ENCODE data around the gene SDK2.

DNA sequence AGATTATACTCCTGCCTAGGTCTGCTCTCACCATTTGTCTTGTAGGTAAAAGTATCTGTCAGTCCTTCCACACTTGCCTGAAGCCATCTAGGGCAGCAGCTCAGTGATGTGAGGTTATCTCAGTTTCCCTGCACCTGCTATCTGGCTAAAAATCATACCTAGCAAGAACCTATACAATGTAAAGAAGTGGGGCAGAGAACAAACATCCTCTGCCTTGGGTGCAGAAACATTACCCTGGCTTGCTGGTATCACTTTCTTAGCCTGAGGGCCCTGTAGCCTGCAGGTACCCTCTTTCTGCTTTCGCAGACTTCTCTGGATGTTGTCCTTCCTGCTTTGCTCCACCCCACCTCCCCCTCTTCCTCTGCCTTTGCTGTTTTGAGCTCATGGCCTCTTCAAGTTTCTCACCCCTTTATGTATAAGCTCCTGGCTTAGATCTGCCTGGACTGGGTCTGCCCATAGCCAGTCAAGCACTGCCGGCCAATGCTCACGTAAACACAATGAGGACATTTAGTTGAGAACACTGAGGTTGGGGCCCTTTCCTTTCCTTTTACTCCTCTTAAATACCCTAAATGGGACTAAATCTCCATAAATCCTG is 8.7 kb upstream of the SDK2 start:
- TF ChIP-seq, protein P1, sequence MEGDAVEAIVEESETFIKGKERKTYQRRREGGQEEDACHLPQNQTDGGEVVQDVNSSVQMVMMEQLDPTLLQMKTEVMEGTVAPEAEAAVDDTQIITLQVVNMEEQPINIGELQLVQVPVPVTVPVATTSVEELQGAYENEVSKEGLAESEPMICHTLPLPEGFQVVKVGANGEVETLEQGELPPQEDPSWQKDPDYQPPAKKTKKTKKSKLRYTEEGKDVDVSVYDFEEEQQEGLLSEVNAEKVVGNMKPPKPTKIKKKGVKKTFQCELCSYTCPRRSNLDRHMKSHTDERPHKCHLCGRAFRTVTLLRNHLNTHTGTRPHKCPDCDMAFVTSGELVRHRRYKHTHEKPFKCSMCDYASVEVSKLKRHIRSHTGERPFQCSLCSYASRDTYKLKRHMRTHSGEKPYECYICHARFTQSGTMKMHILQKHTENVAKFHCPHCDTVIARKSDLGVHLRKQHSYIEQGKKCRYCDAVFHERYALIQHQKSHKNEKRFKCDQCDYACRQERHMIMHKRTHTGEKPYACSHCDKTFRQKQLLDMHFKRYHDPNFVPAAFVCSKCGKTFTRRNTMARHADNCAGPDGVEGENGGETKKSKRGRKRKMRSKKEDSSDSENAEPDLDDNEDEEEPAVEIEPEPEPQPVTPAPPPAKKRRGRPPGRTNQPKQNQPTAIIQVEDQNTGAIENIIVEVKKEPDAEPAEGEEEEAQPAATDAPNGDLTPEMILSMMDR (IDR thresholded peaks at IDR 0.05) = no peak
- TF ChIP-seq POLR2A (IDR thresholded peaks at IDR 0.05) = no peak

All from thyroid gland (tissue), 4 donors.